HEK293T (cell line): ENCODE measurements around the gene LGR5.

Experiments used
- CTCF ChIA-PET: fragments of 350-600 bp; formaldehyde crosslinking; extraction: SDS; loops from one replicate; lab custom pipeline; 2021; ENCODE audit warnings: antibody characterized with exemption, inconsistent platforms; lab: Yijun Ruan, JAX
- POLR2A ChIA-PET: fragments of 350-600 bp; formaldehyde crosslinking; extraction: SDS; loops from one replicate; lab custom pipeline; 2020; ENCODE audit warnings: antibody characterized with exemption, inconsistent platforms; lab: Yijun Ruan, JAX
- DNase-seq: peaks from one replicate; pipeline ENCODE4 v3.0.0; 2012; ENCODE audit warnings: mixed read lengths; ENCODE audit errors: extremely low spot score
- ARNT ChIP-seq: fragments of 450-650 bp; IDR thresholded peaks from 2 replicates; pipeline ENCODE4 v1.6.1; 2017; ENCODE audit warnings: mild to moderate bottlenecking
- CTBP1 ChIP-seq: fragments of 450-650 bp; IDR thresholded peaks from 2 replicates; pipeline ENCODE4 v1.6.1; 2016; ENCODE audit warnings: borderline replicate concordance
- ELF4 ChIP-seq: fragments of 450-650 bp; IDR thresholded peaks from 2 replicates; pipeline ENCODE4 v1.6.1; 2017; ENCODE audit warnings: antibody characterized with exemption
- FOXA1 ChIP-seq: fragments of 450-650 bp; IDR thresholded peaks from 2 replicates; pipeline ENCODE4 v1.6.1; 2016; ENCODE audit warnings: mild to moderate bottlenecking
- FOXK2 ChIP-seq: fragments of 450-650 bp; IDR thresholded peaks from 2 replicates; pipeline ENCODE4 v1.6.1; 2016; ENCODE audit warnings: mild to moderate bottlenecking
- FOXM1 ChIP-seq: fragments of 450-650 bp; IDR thresholded peaks from 2 replicates; pipeline ENCODE4 v1.6.1; 2017; ENCODE audit warnings: mild to moderate bottlenecking, borderline replicate concordance
- HDGF ChIP-seq: fragments of 450-650 bp; IDR thresholded peaks from 2 replicates; pipeline ENCODE4 v1.6.1; 2017; ENCODE audit warnings: antibody characterized with exemption, borderline replicate concordance
- L3MBTL2 ChIP-seq: fragments of 450-650 bp; conservative IDR thresholded peaks from 2 replicates; pipeline ENCODE4 v1.6.1; 2016; ENCODE audit warnings: mild to moderate bottlenecking
- LEF1 ChIP-seq: fragments of 450-650 bp; IDR thresholded peaks from 2 replicates; pipeline ENCODE4 v1.6.1; 2017; ENCODE audit warnings: mild to moderate bottlenecking, borderline replicate concordance
- NFRKB ChIP-seq: fragments of 450-650 bp; IDR thresholded peaks from 2 replicates; pipeline ENCODE4 v1.6.1; 2016; ENCODE audit warnings: mild to moderate bottlenecking, moderate library complexity
- SP1 ChIP-seq: fragments of 450-650 bp; IDR thresholded peaks from 2 replicates; pipeline ENCODE4 v1.6.1; 2017
- SUZ12 ChIP-seq: fragments of 450-650 bp; IDR thresholded peaks from 2 replicates; pipeline ENCODE4 v1.6.1; 2016; ENCODE audit warnings: mild to moderate bottlenecking
- TARDBP ChIP-seq: fragments of 450-650 bp; IDR thresholded peaks from 2 replicates; pipeline ENCODE4 v1.6.1; 2016
- ZNF384 ChIP-seq: fragments of 450-650 bp; IDR thresholded peaks from 2 replicates; pipeline ENCODE4 v1.6.1; 2016
- TF ChIP-seq, protein P1 (sequence below): fragments of 450-650 bp; IDR thresholded peaks from 2 replicates; pipeline ENCODE4 v1.6.1; 2016

The LGR5 gene

DNA sequence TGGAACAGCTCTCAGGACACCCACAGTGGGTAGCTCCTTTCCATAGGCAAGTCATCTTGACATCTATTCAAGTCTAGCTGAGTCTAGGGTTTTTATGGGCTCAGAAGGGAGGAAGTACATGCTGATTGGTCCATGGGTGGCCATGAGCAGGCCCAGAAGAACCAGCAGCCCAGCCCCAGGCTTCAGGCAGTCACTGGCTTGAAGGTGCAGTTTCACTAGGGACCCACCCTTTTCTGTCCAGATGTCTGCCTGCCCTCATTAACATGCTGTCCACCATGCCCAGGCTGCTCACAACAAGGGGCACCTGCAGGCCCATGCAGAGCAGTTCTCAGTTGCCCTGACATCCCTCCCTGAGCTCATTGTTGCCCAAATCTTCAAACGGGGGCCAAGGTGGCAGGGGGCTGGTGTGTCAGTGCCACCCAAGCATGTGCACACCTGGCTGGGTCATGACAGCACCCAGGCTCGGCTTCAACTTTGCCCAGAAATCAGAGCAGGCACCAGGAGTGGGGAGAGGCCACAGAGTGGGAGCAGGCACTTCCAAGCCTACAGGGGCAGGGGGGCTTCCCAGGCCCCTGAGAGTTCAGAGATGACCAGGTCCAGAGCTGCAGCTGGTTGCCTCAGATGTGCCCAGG, 18.7 kb upstream of the LGR5 start:
- DNase-seq, result no peak
- ChIA-PET CTCF (no interaction called here), POLR2A (no interaction called here)
- TF ChIP-seq, protein P1, sequence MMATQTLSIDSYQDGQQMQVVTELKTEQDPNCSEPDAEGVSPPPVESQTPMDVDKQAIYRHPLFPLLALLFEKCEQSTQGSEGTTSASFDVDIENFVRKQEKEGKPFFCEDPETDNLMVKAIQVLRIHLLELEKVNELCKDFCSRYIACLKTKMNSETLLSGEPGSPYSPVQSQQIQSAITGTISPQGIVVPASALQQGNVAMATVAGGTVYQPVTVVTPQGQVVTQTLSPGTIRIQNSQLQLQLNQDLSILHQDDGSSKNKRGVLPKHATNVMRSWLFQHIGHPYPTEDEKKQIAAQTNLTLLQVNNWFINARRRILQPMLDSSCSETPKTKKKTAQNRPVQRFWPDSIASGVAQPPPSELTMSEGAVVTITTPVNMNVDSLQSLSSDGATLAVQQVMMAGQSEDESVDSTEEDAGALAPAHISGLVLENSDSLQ, result no peak
- TF ChIP-seq SP1 (no peak), NFRKB (no peak), ARNT (no peak), FOXK2 (no peak), HDGF (no peak), L3MBTL2 (no peak)

DNA sequence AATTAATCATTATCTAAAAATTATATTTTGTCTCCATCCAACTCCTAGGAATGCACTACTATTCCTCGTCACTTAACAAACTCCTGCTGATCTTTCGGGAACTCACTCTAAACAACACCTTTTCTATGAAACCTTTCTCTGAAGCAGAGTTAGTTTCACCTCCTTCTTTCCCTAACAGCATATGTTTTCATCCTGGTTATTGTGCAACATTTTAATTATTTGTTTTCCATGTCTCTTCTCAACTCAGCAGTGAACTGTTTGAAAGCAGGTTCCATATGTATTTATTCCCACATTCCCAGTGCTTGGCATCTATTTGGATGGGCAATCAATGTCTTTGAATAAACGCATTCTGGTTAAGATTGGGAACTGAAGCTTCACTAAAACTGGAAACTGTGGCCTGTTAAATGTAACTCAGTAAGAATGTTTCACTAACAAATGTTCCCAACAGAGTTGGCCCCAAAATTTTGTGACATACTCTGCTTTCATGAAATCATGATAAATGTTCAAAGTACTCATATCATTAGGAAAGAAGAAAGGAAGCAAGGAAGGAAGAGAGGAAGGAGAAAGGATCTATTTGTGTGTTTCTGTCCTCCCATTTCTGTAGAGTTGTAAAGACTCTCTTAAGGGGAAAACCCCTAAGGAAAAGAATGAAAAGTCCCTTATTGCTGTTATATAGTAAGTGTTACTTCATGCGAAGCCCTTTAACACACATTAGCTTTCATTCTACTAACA, 13.9 kb upstream of the LGR5 start:
- DNase-seq, result no peak
- ChIA-PET CTCF (interaction anchor here (1.4 kb wide), 1 partner anchor 10 kb away, joined by 7 read pairs; no protein-coding TSS in a partner anchor), POLR2A (no interaction called here)
- no peak for TF ChIP-seq ELF4
- TF ChIP-seq LEF1, result no peak

DNA sequence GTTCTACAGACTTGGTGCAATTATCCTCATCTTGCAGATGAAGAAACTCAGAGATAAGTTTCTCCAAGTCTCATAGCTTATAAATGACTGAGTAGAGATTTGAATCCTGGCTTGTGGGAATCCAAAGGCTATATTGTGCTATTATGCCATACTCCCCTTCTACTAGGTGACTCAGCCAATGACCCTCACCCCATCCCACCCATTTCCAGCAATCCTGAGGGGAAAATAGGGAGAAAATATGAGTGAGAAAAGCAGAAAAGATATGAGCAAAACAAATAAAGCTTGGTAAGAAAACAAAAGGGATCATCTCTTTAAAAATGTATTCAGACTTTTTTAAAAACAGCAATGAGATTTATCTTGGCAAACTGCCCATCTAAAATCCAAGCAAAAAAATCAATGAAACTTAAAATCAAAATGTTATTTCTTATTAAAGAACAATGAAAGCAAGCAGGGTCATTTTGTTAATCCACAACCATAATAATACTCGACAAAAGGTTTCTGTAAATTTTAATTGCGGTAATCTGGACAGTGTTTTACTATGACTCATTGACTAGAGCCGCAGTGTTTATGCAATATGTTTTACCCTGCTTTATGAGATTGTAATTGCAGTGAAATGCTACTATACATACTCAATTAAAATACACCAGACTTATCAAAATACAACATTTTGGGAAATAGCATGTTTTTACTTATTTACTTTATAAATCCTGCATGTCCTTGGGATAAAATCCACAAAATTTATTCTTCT, 13.1 kb upstream of the LGR5 start:
- CTCF ChIA-PET, result no interaction called here
- POLR2A ChIA-PET, result no interaction called here
- TF ChIP-seq TARDBP (no peak), ARNT (no peak), SUZ12 (no peak), FOXK2 (no peak), LEF1 (no peak), FOXA1 (no peak), FOXM1 (no peak)
- TF ChIP-seq, protein P1, result no peak
- no peak for DNase-seq

DNA sequence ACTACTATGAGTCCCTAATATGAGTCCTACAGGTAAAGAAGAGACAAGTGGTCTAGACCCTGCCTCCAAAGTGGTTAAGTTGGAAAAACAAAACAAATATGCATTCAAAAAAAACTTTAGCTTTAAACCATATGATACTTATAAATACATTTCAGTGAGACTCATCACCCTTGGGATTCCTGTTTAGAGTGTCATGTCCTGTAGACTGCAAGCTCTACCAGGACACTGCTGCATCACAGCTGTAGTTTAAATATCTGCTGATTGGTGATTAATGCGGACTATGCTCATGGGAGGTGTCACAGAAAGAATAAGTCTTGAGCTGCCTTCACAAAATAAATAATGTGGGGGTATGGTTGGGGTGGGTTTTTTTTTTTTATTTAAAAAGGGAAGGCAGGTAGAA, 8.8 kb upstream of the LGR5 start:
- ChIA-PET CTCF (no interaction called here), POLR2A (no interaction called here)
- DNase-seq, result no peak
- no peak for TF ChIP-seq FOXM1
- TF ChIP-seq, protein P1, result no peak
- TF ChIP-seq ELF4, result no peak
- no peak for TF ChIP-seq CTBP1
- TF ChIP-seq SP1, result no peak
- TF ChIP-seq FOXK2, result no peak
- no peak for TF ChIP-seq LEF1
- no peak for TF ChIP-seq L3MBTL2
- no peak for TF ChIP-seq SUZ12
- TF ChIP-seq TARDBP, result no peak
- TF ChIP-seq ZNF384, result no peak
- no peak for TF ChIP-seq HDGF
- no peak for TF ChIP-seq FOXA1
- no peak for TF ChIP-seq ARNT
- TF ChIP-seq NFRKB, result no peak

DNA sequence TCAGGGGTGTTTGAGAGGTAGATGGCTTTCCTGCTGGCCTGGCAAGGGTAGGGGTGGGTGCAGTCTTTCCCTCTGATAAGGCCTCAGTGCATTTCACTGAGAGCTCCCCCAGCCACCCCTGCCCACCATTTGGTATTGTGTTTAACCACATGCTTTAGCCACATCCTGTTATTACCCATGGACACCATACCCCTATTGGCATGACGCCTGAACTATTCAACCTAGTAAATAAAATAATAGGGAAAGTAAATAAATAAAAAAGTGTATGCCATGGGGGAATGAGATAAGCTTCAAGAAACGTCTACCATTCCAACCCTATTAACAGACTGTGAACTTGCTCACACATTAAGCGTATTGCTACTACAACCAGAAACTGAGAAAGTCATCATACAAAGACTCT, 7.6 kb upstream of the LGR5 start:
- CTCF ChIA-PET, result interaction anchor here (0.7 kb wide), 1 partner anchor 315 kb away, joined by 3 read pairs; no protein-coding TSS in a partner anchor
- no peak for TF ChIP-seq SP1
- TF ChIP-seq FOXK2, result no peak
- TF ChIP-seq NFRKB, result no peak

DNA sequence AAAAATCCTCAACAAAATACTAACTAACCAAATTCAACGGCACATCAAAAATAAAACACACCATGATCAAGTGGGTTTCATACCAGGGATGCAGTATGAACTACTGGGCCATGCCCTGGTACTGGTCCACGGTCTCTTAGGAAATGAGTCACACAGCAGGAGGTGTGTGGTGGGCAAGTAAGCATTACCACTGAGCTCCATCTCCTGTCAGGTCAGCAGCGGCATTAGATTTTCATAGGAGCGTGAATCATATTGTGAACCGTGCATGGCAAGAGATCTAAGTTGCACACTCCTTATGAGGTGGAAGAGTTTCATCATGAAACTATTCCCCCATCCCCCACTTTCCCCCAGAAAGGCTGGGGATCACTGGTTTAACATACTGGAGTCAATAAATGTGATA, 6.7 kb upstream of the LGR5 start:
- TF ChIP-seq SP1 (no peak), LEF1 (no peak), HDGF (no peak), FOXA1 (no peak)
- ChIA-PET POLR2A (no interaction called here), CTCF (interaction anchor here (0.6 kb wide), 1 partner anchor 154 kb away, joined by 5 read pairs; no protein-coding TSS in a partner anchor)
- DNase-seq, result no peak

More for the DNA sequence above, 7.6 kb upstream of the LGR5 start:
- DNase-seq, result no peak
- POLR2A ChIA-PET, result no interaction called here

DNA sequence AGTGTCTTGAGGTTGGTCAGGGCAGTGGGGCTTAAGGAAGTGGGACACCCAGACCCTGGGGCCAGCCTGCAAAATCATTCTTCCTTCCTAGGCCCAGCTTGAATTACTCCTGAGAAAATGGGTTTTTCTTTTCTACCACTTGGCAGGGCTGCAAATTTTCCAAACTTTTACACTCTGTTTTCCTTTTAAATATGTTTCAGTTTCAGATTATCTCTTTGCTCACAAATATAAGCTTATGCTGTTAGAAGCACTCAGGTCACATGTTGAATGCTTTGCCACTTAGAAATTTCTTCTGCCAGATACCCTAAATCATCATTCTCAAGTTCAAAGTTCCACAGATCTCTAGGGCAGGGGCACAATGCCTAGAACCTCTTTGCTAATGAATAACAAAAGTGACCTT, 2.9 kb upstream of the LGR5 start:
- POLR2A ChIA-PET, result no interaction called here
- DNase-seq, result no peak
- TF ChIP-seq FOXK2 (no peak), SP1 (no peak), FOXM1 (no peak), ZNF384 (no peak), NFRKB (no peak), ELF4 (no peak), LEF1 (no peak), TARDBP (no peak), HDGF (no peak)
- CTCF ChIA-PET, result no interaction called here
